K562 (cell line): Measurements from ENCODE around the gene HBM. TPM values are rescaled to one million over a fixed set of nuclear protein-coding genes. Genes with fewer than 3 reads are reported as not detected.

ENCODE experiments used
- ADNP ChIP-seq: fragments of 200-800 bp; sonication (Bioruptor generic); IDR thresholded peaks from 2 replicates; pipeline ENCODE4 v1.6.1; 2016; ENCODE audit warnings: missing genetic modification characterization, missing compliant biosample characterization
- ATF7 ChIP-seq: fragments of 450-650 bp; IDR thresholded peaks from 2 replicates; pipeline ENCODE4 v1.7.1; 2014; ENCODE audit warnings: mild to moderate bottlenecking, moderate library complexity
- CHCHD3 ChIP-seq: fragments of 250-450 bp; sonication (Bioruptor Pico); IDR thresholded peaks from 2 replicates; pipeline ENCODE4 v2.1.2; 2022; ENCODE audit warnings: mild to moderate bottlenecking
- CSDE1 ChIP-seq, 2 experiments: fragments of 450-650 bp; IDR thresholded peaks; 2 replicates each; pipeline ENCODE4 v1.6.1; 2016; ENCODE audit warnings: mild to moderate bottlenecking in 1 of 2
- CTBP1 ChIP-seq: fragments of 450-650 bp; IDR thresholded peaks from 2 replicates; pipeline ENCODE4 v1.6.1; 2016; ENCODE audit warnings: borderline replicate concordance
- ETV5 ChIP-seq: sonication (generic); formaldehyde crosslinking; IDR thresholded peaks from 2 replicates; pipeline ENCODE4 v1.4.0; 2020; ENCODE audit warnings: low read depth, mild to moderate bottlenecking, missing genetic modification reagents
- FOXA3 ChIP-seq, 2 experiments: fragments of 450-650 bp in 1 of 2; sonication (generic) in 1 of 2; formaldehyde crosslinking; IDR thresholded peaks in 1 of 2; conservative IDR thresholded peaks in 1 of 2; 2 replicates each; pipeline versions ENCODE4 v1.4.0 to v1.8.0; 2020 to 2022; ENCODE audit warnings: mild to moderate bottlenecking in 2 of 2, missing genetic modification reagents in 1 of 2
- FOXK1 ChIP-seq: sonication (generic); formaldehyde crosslinking; IDR thresholded peaks from 2 replicates; pipeline ENCODE4 v1.8.0; 2022; ENCODE audit warnings: missing genetic modification reagents, mild to moderate bottlenecking, borderline replicate concordance
- FOXK2 ChIP-seq, 2 experiments: fragments of 450-650 bp; IDR thresholded peaks in 1 of 2; conservative IDR thresholded peaks in 1 of 2; 2 replicates each; pipeline ENCODE4 v1.6.1; 2016; ENCODE audit warnings: low read depth in 2 of 2, mild to moderate bottlenecking in 1 of 2
- MTA2 ChIP-seq: fragments of 450-650 bp; IDR thresholded peaks from 2 replicates; pipeline ENCODE4 v1.6.1; 2016; ENCODE audit warnings: low read depth
- NFIC ChIP-seq: fragments of 450-650 bp; IDR thresholded peaks from 2 replicates; pipeline ENCODE4 v1.6.1; 2017; ENCODE audit warnings: mild to moderate bottlenecking, inconsistent platforms
- NR0B1 ChIP-seq: fragments of 450-650 bp; IDR thresholded peaks from one replicate; pipeline ENCODE4 v1.6.1; 2018; ENCODE audit warnings: mild to moderate bottlenecking, moderate library complexity; ENCODE audit not compliant: partially characterized antibody
- NR2C1 ChIP-seq, 2 experiments: fragments of 450-650 bp; IDR thresholded peaks; 2 replicates each; pipeline ENCODE4 v1.6.1; 2017; ENCODE audit warnings: mild to moderate bottlenecking in 2 of 2, antibody characterized with exemption in 1 of 2, inconsistent platforms in 1 of 2, missing compliant biosample characterization in 1 of 2, missing genetic modification characterization in 1 of 2
- PHB2 ChIP-seq: fragments of 450-650 bp; IDR thresholded peaks from 2 replicates; pipeline ENCODE4 v1.6.1; 2017; ENCODE audit warnings: low read depth
- PML ChIP-seq: IDR thresholded peaks from 2 replicates; pipeline ENCODE4 v1.6.1; 2012; ENCODE audit warnings: low read length, inconsistent platforms
- RUNX1 ChIP-seq: sonication (generic); IDR thresholded peaks from 2 replicates; pipeline ENCODE4 v1.6.1; 2016; ENCODE audit warnings: antibody characterized with exemption, low read depth
- SIN3A ChIP-seq, 2 experiments: fragments of 150-350 bp in 1 of 2; IDR thresholded peaks; 2 replicates each; pipeline ENCODE4 v1.6.1; 2011 to 2016; ENCODE audit warnings: borderline replicate concordance in 2 of 2, low read depth in 2 of 2, low read length in 2 of 2, mild to moderate bottlenecking in 2 of 2, moderate library complexity in 2 of 2; ENCODE audit not compliant: control insufficient read depth in 1 of 2
- SMARCA4 ChIP-seq: fragments of 450-650 bp; IDR thresholded peaks from 2 replicates; pipeline ENCODE4 v1.6.1; 2016
- SMARCC2 ChIP-seq: fragments of 450-650 bp; IDR thresholded peaks from 2 replicates; pipeline ENCODE4 v1.6.1; 2017; ENCODE audit warnings: antibody characterized with exemption, moderate library complexity, mild to moderate bottlenecking, low read depth
- SPI1 ChIP-seq: IDR thresholded peaks from 2 replicates; pipeline ENCODE4 v1.6.1; 2011; ENCODE audit warnings: low read depth, low read length, control low read depth, borderline replicate concordance
- STAT5A ChIP-seq: IDR thresholded peaks from 2 replicates; pipeline ENCODE4 v1.6.1; 2012; ENCODE audit warnings: low read length, inconsistent platforms, borderline replicate concordance
- TAL1 ChIP-seq: fragments of 450-650 bp; IDR thresholded peaks from 2 replicates; pipeline ENCODE4 v1.6.1; 2016; ENCODE audit warnings: mild to moderate bottlenecking
- ZNF140 ChIP-seq: fragments of 250-450 bp; sonication (Bioruptor Pico); IDR thresholded peaks from 2 replicates; pipeline ENCODE4 v1.8.0; 2021; ENCODE audit warnings: moderate library complexity, mild to moderate bottlenecking, inconsistent platforms
- ZNF23 ChIP-seq: fragments of 250-450 bp; sonication (Bioruptor Pico); IDR thresholded peaks from 2 replicates; pipeline ENCODE4 v1.4.0; 2020; ENCODE audit warnings: mild to moderate bottlenecking
- polyA plus RNA-seq, 8 experiments: library from polyadenylated mRNA; depleted of rRNA in 4 of 8; stranded (reverse) in 5 of 8; unstranded in 3 of 8; fragments of >200 nt; fragmentation: Nextera tagmentation in 2 of 8; fragmentation: Illumina TruSeq in 1 of 8; extraction: Ambion mirVana in 2 of 8; extraction: Trizol in 1 of 8; gene quantifications; 2 replicates each; pipeline versions ENCODE4 v1.2.1 to v1.2.3, GENCODE V29; 2011 to 2014; ENCODE audit warnings: inconsistent platforms in 1 of 8, missing spikeins in 1 of 8
- total RNA-seq, 7 experiments: library from RNA; depleted of rRNA in 6 of 7; stranded (reverse); fragments of >200 nt in 6 of 7; fragmentation: Illumina TruSeq in 2 of 7; extraction: Trizol in 2 of 7; gene quantifications; 2 replicates each; pipeline versions ENCODE4 v1.2.1 to v1.2.3, GENCODE V29; 2011 to 2021; ENCODE audit warnings: low replicate concordance in 1 of 7
- TF ChIP-seq, protein P1 (sequence below): fragments of 250-450 bp; sonication (Bioruptor Pico); IDR thresholded peaks from 2 replicates; pipeline ENCODE4 v1.8.0; 2022; ENCODE audit warnings: moderate library complexity, mild to moderate bottlenecking, inconsistent platforms
- TF ChIP-seq, protein P2 (sequence below), 3 experiments: fragments of 200-800 bp in 1 of 3; sonication (Bioruptor generic) in 1 of 3; sonication (generic) in 1 of 3; formaldehyde crosslinking in 1 of 3; IDR thresholded peaks; 2 replicates each; pipeline versions ENCODE4 v1.6.1 to v1.8.0; 2016 to 2022; ENCODE audit warnings: mild to moderate bottlenecking in 2 of 3, missing compliant biosample characterization in 2 of 3, missing genetic modification characterization in 2 of 3, missing genetic modification reagents in 1 of 3

The HBM gene
- total and polyA plus RNA-seq, 9 of the 15 experiments (the other 6 are each of a cell fraction or from before 2014, with no cell fraction given), result not detected

DNA sequence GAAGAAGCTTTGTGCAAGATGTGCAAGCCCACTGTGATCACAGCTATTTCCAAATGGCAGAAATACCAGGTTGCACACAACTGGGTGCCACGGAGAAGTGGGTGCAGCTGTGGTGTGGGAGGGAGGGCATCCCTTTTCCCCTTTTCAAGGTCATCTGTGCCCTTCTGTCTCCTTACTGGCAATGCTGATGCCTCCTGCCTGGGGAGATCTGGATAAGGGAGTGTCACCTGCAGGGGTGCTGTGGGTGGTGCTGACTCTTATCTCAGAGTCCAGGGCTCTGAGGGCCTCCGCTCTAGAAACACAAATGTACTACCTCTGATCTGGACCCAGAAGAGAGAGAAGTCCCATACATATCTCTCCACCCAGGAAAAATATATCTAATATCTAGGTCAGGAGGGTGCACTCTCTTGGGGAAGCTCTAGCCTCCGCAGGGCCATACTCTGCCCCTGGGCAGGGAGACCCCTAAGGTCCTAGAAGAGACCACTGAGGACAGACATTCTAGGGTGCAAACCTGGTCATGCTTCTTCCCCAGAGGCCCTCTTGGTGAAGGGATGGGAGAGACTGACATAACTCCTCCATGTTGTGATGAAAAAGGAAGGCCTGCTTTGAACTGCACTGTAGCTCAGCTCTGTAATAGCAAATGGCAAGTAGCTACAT, 45.8 kb upstream of the HBM start (continued):
- TF ChIP-seq, protein P1, sequence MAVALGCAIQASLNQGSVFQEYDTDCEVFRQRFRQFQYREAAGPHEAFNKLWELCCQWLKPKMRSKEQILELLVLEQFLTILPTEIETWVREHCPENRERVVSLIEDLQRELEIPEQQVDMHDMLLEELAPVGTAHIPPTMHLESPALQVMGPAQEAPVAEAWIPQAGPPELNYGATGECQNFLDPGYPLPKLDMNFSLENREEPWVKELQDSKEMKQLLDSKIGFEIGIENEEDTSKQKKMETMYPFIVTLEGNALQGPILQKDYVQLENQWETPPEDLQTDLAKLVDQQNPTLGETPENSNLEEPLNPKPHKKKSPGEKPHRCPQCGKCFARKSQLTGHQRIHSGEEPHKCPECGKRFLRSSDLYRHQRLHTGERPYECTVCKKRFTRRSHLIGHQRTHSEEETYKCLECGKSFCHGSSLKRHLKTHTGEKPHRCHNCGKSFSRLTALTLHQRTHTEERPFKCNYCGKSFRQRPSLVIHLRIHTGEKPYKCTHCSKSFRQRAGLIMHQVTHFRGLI (CRISPR knock-in tag), result 0 out of 2 replicates have a peak, but pooled peaks have one; percentile 43
- no peak for TF ChIP-seq FOXK2 (conservative IDR thresholded peaks at IDR 0.05 in 1 of 2, IDR thresholded peaks at IDR 0.05 in 1 of 2; ENCODE audit: low read depth in 2 of 2)
- TF ChIP-seq NFIC, result peak; percentile 67
- no peak for TF ChIP-seq ETV5 (CRISPR knock-in tag)
- peak; percentile 83 for TF ChIP-seq SMARCA4
- TF ChIP-seq CHCHD3 (CRISPR knock-in tag), result no peak
- peak; percentile 85 for TF ChIP-seq TAL1
- no peak for TF ChIP-seq ZNF23 (CRISPR knock-in tag)
- TF ChIP-seq MTA2, result peak; percentile 74
- TF ChIP-seq SMARCC2, result peak; percentile 72; the same call in 1 of the 2 replicates
- TF ChIP-seq NR0B1, result no peak
- no peak for TF ChIP-seq ZNF140 (CRISPR knock-in tag)
- no peak for TF ChIP-seq SIN3A (IDR thresholded peaks at IDR 0.05; ENCODE audit: borderline replicate concordance in 2 of 2, control insufficient read depth in 1 of 2, low read depth in 2 of 2, low read length in 2 of 2)
- no peak for TF ChIP-seq NR2C1 (IDR thresholded peaks at IDR 0.05)
- peak; percentile 40; the same call in 1 of the 2 replicates for TF ChIP-seq NR2C1 (tag; IDR thresholded peaks at IDR 0.05)
- peak; percentile 64; the same call in 1 of the 2 replicates for TF ChIP-seq STAT5A
- TF ChIP-seq RUNX1, result 0 out of 2 replicates have a peak, but pooled peaks have one; percentile 46
- no peak for TF ChIP-seq FOXK1
- TF ChIP-seq, protein P2, sequence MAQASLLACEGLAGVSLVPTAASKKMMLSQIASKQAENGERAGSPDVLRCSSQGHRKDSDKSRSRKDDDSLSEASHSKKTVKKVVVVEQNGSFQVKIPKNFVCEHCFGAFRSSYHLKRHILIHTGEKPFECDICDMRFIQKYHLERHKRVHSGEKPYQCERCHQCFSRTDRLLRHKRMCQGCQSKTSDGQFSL (CRISPR knock-in tag; IDR thresholded peaks at IDR 0.05), result no peak
- TF ChIP-seq, protein P2 (tag; IDR thresholded peaks at IDR 0.05), result peak in 1 of 2 experiments; percentile 25; a peak in 1 of 4 replicates
- TF ChIP-seq PML, result peak; percentile 76
- TF ChIP-seq SPI1, result 0 out of 2 replicates have a peak, but pooled peaks have one; percentile 0
- TF ChIP-seq PHB2, result 0 out of 2 replicates have a peak, but pooled peaks have one; percentile 18
- no peak for TF ChIP-seq ADNP (tag)
- TF ChIP-seq FOXA3 (CRISPR knock-in tag; conservative IDR thresholded peaks at IDR 0.05 in 1 of 2, IDR thresholded peaks at IDR 0.05 in 1 of 2), result no peak; a peak in 1 of 4 replicates
- TF ChIP-seq ATF7, result 0 out of 2 replicates have a peak, but pooled peaks have one; percentile 33
- TF ChIP-seq CTBP1, result peak; percentile 95
- no peak for TF ChIP-seq CSDE1 (IDR thresholded peaks at IDR 0.05)
